Forelimb muscle (tissue), 1 donor: Measurements from ENCODE around the gene LRP1B. TPM values are rescaled to one million over a fixed set of nuclear protein-coding genes. Genes with fewer than 3 reads are reported as not detected.

ENCODE experiments used
- DNase-seq: peaks from one replicate; pipeline ENCODE4 v3.0.0-alpha.2; 2013; ENCODE audit warnings: low read depth
- polyA plus RNA-seq: library from polyadenylated mRNA; unstranded; fragments of 120-200 nt; gene quantifications from one replicate; pipeline ENCODE4 v1.2.1, GENCODE V29; 2013; ENCODE audit not compliant: insufficient read length

Gene LRP1B
- polyA plus RNA-seq, 1 donor = 2.2 TPM

- no peak for DNase-seq
These were observed 674.9 kb downstream of the LRP1B start for GRCh38 chr2:141455877-141456276.

DNA sequence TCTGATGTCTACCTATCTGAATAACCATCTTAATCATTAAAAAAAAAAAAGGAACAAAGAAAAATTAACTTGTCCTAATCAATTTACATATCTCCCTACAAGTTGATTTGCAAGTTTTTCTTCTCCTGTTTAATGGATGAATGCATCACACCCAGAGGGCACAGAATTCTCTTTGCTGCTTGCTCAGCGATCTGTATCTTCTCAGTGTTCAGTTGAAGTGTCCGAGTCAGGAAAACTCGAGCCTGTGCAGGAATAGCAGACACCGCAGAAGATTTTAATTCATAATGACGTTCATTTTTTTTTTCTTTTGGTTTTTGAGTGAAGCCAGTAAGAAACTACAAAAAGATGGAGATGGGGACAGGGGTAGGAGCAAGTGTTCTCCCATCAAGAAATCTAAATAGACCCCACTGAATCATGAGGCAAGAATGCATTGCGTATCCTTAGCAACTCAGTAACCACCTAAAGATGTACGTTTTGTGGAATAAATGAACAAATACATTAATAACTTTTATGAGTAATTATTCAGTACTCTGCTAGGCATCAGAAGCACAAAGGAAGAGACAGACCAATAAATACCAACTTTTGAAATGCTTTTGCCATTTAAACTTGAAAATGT lies 675.5 kb downstream of the LRP1B start:
- DNase-seq = no peak

GRCh38 chr2:141440072-141440635 lies 690.7 kb downstream of the LRP1B start:
- no peak for DNase-seq

DNA sequence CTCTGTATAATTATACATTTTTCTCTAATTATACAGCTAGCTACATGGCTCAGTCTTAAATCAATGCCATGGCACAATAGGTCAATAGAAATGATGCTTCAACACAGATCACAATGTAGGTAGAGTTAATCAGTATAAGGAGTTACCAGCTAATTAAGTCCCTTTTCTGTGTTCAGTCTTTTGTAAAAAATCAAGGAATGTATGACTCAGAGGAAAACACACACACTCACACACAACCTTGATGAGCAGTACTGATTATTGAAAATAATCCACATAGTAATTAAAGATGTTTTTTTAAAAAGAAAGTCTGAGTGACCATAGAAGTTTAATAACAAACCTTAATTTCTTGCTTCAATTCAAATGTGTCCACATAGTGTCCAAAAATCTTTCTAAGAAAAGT lies 691.3 kb downstream of the LRP1B start:
- DNase-seq = no peak

GRCh38 chr2:141438536-141438935 lies 692.3 kb downstream of the LRP1B start:
- DNase-seq = no peak

- no peak for DNase-seq
These were observed 693.3 kb downstream of the LRP1B start for GRCh38 chr2:141437521-141437920.

DNA sequence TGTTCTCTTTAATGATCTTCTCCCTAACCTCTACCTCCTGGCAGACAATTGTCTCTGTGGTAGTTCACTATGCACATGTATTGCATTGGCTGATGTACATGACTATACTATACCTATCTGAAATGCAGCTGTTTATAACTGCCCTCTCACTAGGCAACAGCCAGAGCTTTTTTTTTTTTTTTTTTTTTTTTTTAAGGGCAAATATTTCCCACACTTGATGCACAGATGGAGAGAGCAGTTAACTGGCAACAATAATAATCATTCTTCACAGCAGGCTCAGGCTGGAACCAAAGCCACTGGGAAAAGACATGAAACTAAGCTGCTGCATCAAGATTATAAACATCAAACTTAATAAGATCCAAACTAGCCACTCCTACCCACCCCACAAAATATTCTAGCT lies 707.7 kb downstream of the LRP1B start:
- DNase-seq = no peak

DNA sequence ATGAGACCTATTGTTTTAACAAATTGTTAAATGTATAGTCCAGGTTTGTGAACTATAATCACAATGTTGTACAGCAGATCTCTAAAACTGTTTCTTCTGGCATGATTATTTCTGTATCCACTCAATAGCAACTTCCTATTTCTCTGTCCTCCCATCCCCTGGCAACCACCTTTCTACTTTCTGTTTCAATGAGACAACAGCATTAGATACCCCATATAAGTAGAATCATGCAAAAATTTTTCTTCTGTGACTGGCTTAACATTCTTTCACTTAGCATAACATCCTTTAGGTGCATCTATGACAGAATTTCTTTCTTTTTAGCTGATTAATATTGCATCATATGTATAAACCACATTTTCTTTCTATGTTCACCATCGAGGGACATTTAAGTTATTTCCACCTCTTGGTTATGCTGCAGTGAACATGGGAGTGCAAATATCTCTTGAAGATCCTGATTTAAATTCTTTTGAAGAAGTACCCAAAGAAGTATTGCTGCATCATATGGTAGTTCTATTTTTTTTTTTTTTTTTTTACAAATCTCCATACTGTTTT lies 713.5 kb downstream of the LRP1B start:
- DNase-seq = no peak

DNA sequence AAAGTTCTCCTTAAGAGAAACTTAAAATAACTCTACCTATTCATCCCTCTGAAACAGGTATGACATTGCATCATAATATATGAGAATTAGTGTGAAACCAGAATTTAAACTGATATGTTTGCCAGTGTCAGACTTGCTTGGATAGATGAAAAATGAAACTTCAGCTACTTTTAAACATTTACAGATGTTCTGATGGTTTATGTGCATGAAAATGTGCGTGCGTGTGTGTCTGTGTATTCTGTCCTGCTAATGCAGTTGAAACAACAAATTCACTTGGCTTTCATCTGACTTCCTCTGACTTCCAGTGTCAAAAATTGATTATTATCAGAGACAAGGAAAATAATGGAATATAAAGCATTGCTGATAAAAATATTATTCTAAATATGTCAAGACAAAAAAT lies 719.4 kb downstream of the LRP1B start:
- no peak for DNase-seq

GRCh38 chr2:141399270-141399669 lies 731.5 kb downstream of the LRP1B start:
- no peak for DNase-seq

GRCh38 chr2:141393214-141393545 lies 737.6 kb downstream of the LRP1B start:
- DNase-seq = no peak

- no peak for DNase-seq
These were observed 738.2 kb downstream of the LRP1B start for GRCh38 chr2:141392517-141393213.

- DNase-seq = no peak
These were observed 744.6 kb downstream of the LRP1B start for GRCh38 chr2:141386168-141386567.

GRCh38 chr2:141384676-141385075 lies 746.1 kb downstream of the LRP1B start:
- DNase-seq = no peak

DNA sequence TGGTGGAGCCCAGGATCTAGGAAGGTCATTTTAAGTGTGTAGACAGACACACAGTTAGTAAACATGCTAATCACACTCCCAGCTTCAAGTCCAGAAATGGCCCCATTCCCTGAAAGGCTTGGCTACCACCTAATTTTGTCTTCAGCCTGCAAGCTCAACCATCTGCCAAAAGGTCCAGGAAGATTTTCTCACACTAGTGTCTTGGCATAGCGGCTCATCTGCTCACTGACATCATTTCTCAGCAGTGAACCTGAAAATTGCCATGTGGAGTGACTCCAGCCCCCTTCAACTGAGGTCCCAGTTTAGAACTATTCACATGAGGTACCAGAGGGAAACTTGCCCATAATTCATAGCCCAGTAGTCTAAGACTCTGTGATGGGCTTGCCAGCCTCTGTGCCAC lies 748.9 kb downstream of the LRP1B start:
- no peak for DNase-seq

DNA sequence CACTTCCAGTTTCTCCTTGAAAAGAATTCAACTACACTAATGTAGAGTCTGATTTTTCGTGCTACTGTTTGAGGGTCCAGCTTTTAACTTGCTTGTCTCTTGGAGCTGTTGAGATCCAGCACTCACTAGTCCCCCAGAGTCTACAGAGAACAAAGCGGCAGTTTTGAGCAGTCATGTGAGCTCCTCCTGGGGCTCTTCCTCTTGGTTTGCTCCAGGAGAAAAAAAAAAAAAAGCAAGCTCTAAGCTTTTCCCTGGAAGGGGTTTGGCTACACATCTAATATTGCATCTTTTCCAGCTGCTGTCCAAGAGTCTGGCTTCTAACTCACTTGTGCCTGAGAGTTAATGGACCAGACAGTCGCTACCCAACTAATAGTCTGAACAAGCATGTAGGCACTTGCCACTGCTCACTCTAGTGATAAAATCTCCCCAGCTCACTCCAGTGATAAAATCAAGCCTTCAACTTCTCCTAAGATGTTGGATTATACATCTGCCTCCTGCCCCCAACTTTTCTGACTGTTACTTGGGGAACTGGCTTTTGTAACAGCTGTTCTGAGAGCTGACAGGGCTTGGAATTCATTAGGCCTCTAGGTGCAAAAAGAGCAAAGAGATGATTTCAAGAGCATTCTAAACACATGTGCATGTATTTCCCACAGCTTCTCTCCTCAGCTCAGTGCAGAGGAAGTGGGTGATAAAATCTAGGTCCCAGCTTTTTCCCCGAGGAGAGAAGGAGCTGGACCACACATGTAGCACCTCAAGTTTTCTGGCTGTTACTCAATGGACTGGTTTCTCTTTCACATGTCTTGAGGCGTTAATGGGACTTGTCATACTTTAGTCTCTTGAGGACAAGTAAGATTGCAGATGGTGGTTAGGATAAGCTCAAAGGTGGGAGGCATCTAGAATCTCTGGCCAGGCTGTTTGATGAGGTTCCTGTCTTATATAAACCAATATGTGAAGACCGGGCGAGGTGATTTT lies 750.5 kb downstream of the LRP1B start:
- no peak for DNase-seq

DNA sequence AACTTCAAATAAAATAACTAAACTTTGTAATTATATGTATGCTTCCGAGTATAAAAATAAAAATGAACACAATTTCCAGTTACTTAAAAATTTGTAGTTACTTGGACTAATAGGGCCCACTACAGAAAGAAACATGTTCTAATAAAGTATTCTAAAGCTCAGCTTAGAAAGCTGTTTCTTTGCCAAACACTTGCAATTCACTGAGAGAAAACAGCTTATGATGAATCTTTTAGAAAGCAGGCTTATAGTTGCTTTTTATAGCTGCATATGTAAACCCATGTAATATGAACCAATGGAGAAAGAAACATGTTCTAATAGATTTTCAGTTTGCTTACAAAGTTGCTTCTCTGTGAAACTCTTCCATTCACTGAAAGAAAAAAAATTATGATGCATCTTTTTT lies 766.0 kb downstream of the LRP1B start:
- no peak for DNase-seq

GRCh38 chr2:141362311-141362710 lies 768.5 kb downstream of the LRP1B start:
- no peak for DNase-seq

GRCh38 chr2:141348481-141348880 lies 782.3 kb downstream of the LRP1B start:
- no peak for DNase-seq

- DNase-seq = peak; percentile 11
These were observed 789.4 kb downstream of the LRP1B start for GRCh38 chr2:141341444-141341843.

GRCh38 chr2:141331127-141331526 lies 799.7 kb downstream of the LRP1B start:
- DNase-seq = no peak

GRCh38 chr2:141329964-141330363 lies 800.9 kb downstream of the LRP1B start:
- DNase-seq = no peak
